WERI-Rb-1 (cell line): ENCODE data around the gene ELMOD1.
"Not testable (repeated sequence)": the region's sequence is repeated elsewhere in the genome, so short reads cannot be mapped to it uniquely, and the experiment has no call there.

Experiments
- DNase-seq: peaks from one replicate; pipeline ENCODE4 v3.0.0-alpha.2; 2020
- H3K27ac ChIP-seq: fragments of 250-450 bp; sonication (Bioruptor Pico); 2 replicates; pipeline ENCODE4 v1.5.1; 2020; ENCODE audit warnings: mild to moderate bottlenecking, moderate library complexity
- H3K27me3 ChIP-seq: fragments of 250-450 bp; sonication (Bioruptor Pico); 2 replicates; pipeline ENCODE4 v1.5.1; 2021; ENCODE audit warnings: mild to moderate bottlenecking, low read depth, moderate library complexity; ENCODE audit not compliant: insufficient read depth, severe bottlenecking
- H3K36me3 ChIP-seq: fragments of 250-450 bp; sonication (Bioruptor Pico); 2 replicates; pipeline ENCODE4 v1.5.1; 2020; ENCODE audit warnings: mild to moderate bottlenecking, moderate library complexity
- H3K4me3 ChIP-seq: 2 replicates; pipeline ENCODE4 v1.5.1; 2011; ENCODE audit warnings: low read depth, mild to moderate bottlenecking, control low read depth, low read length
- H3K9me3 ChIP-seq: fragments of 250-450 bp; sonication (Bioruptor Pico); 2 replicates; pipeline ENCODE4 v1.5.1; 2021; ENCODE audit warnings: mild to moderate bottlenecking, moderate library complexity; ENCODE audit not compliant: severe bottlenecking
- TF ChIP-seq, protein P1 (sequence below): IDR thresholded peaks from 2 replicates; pipeline ENCODE4 v1.5.1; 2011; ENCODE audit warnings: low read depth, mild to moderate bottlenecking, control low read depth, inconsistent platforms, low read length

The ELMOD1 gene

DNA sequence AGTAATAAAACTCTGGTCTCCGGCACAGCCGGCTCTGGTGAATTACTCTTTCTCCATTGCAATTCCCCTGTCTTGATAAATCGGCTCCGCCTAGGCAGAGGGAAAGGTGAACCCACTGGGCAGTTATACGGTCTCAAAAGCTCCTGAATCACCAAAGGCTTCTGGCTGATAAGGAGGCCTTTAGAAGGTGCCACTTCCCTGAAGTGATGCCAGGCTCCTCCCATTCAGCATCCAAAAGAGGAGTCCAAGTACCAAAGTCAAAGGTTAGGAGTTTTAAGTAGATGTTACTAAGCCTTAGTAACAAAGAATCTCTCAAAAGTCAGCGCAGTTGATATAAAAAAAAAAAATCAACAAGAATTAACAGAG is 13.6 kb upstream of the ELMOD1 start:
- TF ChIP-seq, protein P1, sequence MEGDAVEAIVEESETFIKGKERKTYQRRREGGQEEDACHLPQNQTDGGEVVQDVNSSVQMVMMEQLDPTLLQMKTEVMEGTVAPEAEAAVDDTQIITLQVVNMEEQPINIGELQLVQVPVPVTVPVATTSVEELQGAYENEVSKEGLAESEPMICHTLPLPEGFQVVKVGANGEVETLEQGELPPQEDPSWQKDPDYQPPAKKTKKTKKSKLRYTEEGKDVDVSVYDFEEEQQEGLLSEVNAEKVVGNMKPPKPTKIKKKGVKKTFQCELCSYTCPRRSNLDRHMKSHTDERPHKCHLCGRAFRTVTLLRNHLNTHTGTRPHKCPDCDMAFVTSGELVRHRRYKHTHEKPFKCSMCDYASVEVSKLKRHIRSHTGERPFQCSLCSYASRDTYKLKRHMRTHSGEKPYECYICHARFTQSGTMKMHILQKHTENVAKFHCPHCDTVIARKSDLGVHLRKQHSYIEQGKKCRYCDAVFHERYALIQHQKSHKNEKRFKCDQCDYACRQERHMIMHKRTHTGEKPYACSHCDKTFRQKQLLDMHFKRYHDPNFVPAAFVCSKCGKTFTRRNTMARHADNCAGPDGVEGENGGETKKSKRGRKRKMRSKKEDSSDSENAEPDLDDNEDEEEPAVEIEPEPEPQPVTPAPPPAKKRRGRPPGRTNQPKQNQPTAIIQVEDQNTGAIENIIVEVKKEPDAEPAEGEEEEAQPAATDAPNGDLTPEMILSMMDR: no peak
- DNase-seq: no peak
- no peaks in the 10 kb centered on the region for H3K27me3 ChIP-seq
- no peaks in the 10 kb centered on the region for H3K36me3 ChIP-seq
- no peak overlapping the region for H3K27ac ChIP-seq
- no peak overlapping the region for H3K4me3 ChIP-seq
- no peaks in the 10 kb centered on the region for H3K9me3 ChIP-seq

DNA sequence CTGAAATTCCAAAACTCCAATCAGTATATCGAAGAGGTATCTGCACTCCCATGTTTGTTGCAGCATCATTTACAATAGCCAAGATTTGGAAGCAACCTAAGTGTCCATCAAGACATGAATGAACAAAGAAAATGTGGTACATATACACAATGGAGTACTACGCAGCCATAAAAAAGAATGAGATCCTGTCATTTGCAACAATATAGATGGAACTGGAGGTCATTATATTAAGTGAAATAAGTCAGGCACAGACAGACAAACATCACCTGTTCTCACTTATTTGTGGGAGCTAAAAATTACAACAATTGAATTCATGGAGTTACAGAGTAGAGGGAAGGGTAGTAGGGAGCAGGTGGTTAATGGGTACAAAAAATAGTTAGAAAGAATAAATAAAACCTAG is 11.8 kb upstream of the ELMOD1 start:
- not testable (repeated sequence) for H3K4me3 ChIP-seq, H3K9me3 ChIP-seq, H3K27ac ChIP-seq, H3K36me3 ChIP-seq, H3K27me3 ChIP-seq, DNase-seq

DNA sequence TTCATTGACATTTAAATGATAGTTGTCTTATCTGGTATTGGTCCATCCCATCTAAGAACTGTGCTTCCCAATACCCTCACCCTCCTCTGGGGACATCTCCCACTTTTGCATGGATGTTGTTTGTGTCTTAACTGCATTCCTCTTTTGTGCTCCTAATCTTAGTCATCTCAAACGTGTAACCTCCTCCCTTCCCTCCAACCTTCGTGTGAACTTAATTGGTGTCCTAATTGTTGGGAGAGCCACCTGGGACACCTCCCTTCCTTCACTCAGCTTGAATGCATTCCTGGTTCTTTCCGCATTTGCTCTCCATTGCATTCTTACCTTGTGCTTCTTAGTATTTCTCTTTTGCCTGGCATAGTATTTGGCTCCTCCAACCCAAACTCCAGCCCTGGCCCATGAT is 9.8 kb upstream of the ELMOD1 start:
- TF ChIP-seq, protein P1: no peak
- H3K27me3 ChIP-seq: no peaks in the 10 kb centered on the region
- DNase-seq: no peak
- no peaks in the 10 kb centered on the region for H3K36me3 ChIP-seq
- no peaks in the 10 kb centered on the region for H3K9me3 ChIP-seq
- H3K4me3 ChIP-seq: no peak overlapping the region
- H3K27ac ChIP-seq: no peak overlapping the region

DNA sequence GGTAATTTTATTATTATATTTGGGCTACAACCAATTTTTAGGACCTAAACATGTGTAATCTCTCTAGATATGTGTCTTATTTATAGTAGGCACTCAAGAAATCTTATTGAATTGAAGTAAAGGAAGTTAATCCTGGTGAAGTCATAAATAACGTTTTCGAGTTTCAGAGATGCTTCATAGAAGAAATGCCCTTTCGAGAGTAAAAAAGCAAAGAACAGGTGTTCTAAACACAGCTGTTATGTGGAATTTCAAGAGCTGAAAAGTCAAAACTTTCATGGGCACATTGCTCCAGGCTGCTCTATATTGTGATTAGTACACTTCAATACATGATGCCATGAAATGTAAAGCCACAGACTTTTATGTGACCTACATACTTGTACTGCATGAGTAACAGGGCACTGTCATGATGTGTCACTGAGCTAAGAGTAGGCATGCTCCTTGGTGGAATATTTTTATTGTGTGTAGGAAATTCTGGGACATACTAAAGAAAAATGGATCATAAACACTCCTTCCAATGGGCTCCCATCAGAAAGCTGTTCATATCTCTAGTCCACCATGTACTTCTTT is 7.2 kb upstream of the ELMOD1 start:
- no peaks in the 10 kb centered on the region for H3K9me3 ChIP-seq
- H3K4me3 ChIP-seq: no peak overlapping the region
- no peaks in the 10 kb centered on the region for H3K27me3 ChIP-seq
- DNase-seq: no peak
- no peak overlapping the region for H3K27ac ChIP-seq
- TF ChIP-seq, protein P1: no peak
- no peaks in the 10 kb centered on the region for H3K36me3 ChIP-seq

DNA sequence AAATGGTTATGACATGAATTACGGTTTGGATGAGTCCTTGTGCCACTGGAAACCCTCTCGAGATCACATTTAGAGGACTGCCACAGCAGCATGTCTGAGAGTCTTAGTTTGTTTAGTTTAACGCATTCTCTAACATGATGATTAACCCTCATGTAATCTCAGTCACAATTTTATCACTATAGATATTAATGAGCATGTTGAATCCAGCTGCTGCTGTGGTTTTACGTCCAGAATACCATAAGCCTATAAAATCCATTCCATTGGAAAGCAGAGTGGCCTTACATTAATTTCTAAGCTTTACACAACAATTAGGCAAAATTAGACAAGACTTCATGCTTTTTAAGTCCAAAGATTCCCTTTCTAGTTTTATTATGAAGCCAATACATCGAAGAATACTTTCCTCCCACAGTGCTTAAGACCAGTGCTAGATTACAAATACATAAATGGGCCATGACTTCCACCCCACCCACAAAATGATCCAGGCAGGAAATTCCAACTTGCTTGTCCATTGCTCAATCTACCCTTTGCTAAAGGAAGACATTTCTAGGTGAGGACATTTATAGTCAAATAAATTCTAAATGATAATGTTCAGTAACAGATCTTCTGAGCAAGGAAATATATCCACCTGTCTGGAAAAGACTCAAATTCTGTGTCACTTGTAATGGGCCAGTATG is 3.5 kb upstream of the ELMOD1 start:
- DNase-seq: no peak
- TF ChIP-seq, protein P1: no peak
- Histone ChIP-seq H3K27ac (no peak overlapping the region), H3K27me3 (peaks cover 6% of the 10 kb centered on the region), H3K9me3 (no peaks in the 10 kb centered on the region), H3K36me3 (no peaks in the 10 kb centered on the region), H3K4me3 (no peak overlapping the region)

DNA sequence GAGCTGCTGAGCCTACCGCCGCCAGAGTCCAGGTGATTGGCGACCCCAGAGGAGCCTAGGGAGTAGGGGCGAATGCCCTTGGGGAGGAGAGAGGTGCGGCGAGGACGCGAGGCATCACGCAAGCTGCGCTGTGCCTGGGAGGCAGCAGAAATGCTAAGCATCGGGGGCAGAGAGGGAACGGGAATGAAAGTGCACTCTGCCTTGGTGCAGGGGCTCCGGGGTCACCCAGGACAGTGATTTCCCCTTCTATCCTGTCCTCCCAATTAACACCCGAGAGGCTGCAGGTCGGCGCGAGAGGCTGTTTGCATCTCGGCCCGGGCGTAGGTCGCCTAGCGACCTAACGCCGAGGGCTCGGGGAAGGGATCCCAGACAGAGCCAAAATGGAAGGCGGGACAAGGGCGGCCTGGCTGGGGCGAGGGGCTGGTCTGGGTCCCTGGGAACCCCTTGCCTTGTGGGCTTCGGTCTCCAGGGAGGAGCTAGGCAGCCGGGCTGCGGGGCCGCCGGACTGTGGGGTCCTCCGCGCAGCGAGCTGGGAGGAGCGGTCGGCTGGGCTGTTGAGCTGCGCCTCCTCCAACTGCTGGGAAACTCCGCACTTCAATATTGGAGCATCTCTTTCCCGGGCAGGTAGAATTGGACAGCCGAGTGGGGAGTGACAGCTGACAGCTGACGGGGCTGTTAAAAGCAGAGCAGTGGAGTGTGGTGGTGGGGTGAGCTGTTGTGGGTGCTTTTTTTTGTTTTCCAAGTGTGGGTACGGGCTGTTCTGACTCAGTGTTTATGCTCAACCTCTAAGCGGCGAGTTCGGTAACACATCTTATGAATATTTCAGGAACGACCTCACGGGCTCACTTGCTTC is 657 bp downstream of the ELMOD1 start:
- Histone ChIP-seq H3K36me3 (no peaks in the 10 kb centered on the region), H3K4me3 (peak overlapping the region; percentile 92), H3K27me3 (peaks cover 8% of the 10 kb centered on the region), H3K27ac (no peak overlapping the region), H3K9me3 (no peaks in the 10 kb centered on the region)
- TF ChIP-seq, protein P1: no peak
- DNase-seq: no peak
